Right lobe of liver (tissue), 4 donors: ENCODE data around the gene CALU.

Experiments used
- CTCF ChIP-seq, 4 donors: fragments of 200-600 bp in 3 of 4; fragments of 450-650 bp in 1 of 4; IDR thresholded peaks; one replicate each; pipeline versions ENCODE4 v1.5.1 to v1.8.0; 2016 to 2022; ENCODE audit warnings: antibody characterized with exemption in 4 of 4, mild to moderate bottlenecking in 2 of 4
- POLR2A ChIP-seq: fragments of 450-650 bp; IDR thresholded peaks from one replicate; pipeline ENCODE4 v1.6.1; 2017; ENCODE audit warnings: antibody characterized with exemption, mild to moderate bottlenecking
- donor health status: DM: no; HTN: no; CAD: no.
- donor health status: DM: no; HTN: no; CAD: no.
- donor health status: DM: no; HTN: yes; CAD: no.

- no peak for TF ChIP-seq CTCF (IDR thresholded peaks at IDR 0.05)
- no peak for TF ChIP-seq POLR2A
Measured at GRCh38 chr7:128737867-128738385, 1.2 kb upstream of the CALU start.
